K562 (cell line): ENCODE measurements around the gene ANTKMT. TPM values are rescaled to one million over a fixed set of nuclear protein-coding genes. Genes with fewer than 3 reads are reported as not detected.
A peak's percentile ranks its signal among the peaks of the same experiment; 100 is the strongest.

Source experiments
- DIDO1 ChIP-seq: fragments of 450-650 bp; IDR thresholded peaks from 2 replicates; pipeline ENCODE4 v1.6.1; 2016; ENCODE audit warnings: low read depth, missing biosample characterization, missing genetic modification characterization
- SUPT5H ChIP-seq: fragments of 450-650 bp; IDR thresholded peaks from 2 replicates; pipeline ENCODE4 v1.6.1; 2016
- TFE3 ChIP-seq: fragments of 450-650 bp; formaldehyde crosslinking; IDR thresholded peaks from 2 replicates; pipeline ENCODE4 v1.4.0; 2020; ENCODE audit warnings: mild to moderate bottlenecking, mixed read lengths
- USF2 ChIP-seq: sonication (generic); formaldehyde crosslinking; IDR thresholded peaks from 2 replicates; pipeline ENCODE4 v1.5.0; 2020; ENCODE audit warnings: missing genetic modification reagents
- ZNF395 ChIP-seq: fragments of 200-800 bp; sonication (Bioruptor generic); IDR thresholded peaks from 2 replicates; pipeline ENCODE4 v1.6.1; 2017; ENCODE audit warnings: missing genetic modification characterization, missing compliant biosample characterization
- polyA plus RNA-seq, 8 experiments: library from polyadenylated mRNA; depleted of rRNA in 4 of 8; stranded (reverse) in 5 of 8; unstranded in 3 of 8; fragments of >200 nt; fragmentation: Nextera tagmentation in 2 of 8; fragmentation: Illumina TruSeq in 1 of 8; extraction: Ambion mirVana in 2 of 8; extraction: Trizol in 1 of 8; gene quantifications; 2 replicates each; pipeline versions ENCODE4 v1.2.1 to v1.2.3, GENCODE V29; 2011 to 2014; ENCODE audit warnings: inconsistent platforms in 1 of 8, missing spikeins in 1 of 8
- total RNA-seq, 7 experiments: library from RNA; depleted of rRNA in 6 of 7; stranded (reverse); fragments of >200 nt in 6 of 7; fragmentation: Illumina TruSeq in 2 of 7; extraction: Trizol in 2 of 7; gene quantifications; 2 replicates each; pipeline versions ENCODE4 v1.2.1 to v1.2.3, GENCODE V29; 2011 to 2021; ENCODE audit warnings: low replicate concordance in 1 of 7

Gene ANTKMT
- total and polyA plus RNA-seq, 9 of the 15 experiments (the other 6 are each of a cell fraction or from before 2014, with no cell fraction given), result 0.58 to 217 (median 19.1) TPM

GRCh38 chr16:681746-682427 lies 39.1 kb upstream of the ANTKMT start (continued):
- TF ChIP-seq TFE3 (CRISPR knock-in tag), result no peak
- peak; percentile 76; the same call in 1 of the 2 replicates for TF ChIP-seq ZNF395
- 0 out of 2 replicates have a peak, but pooled peaks have one; percentile 14 for TF ChIP-seq SUPT5H
- TF ChIP-seq USF2 (CRISPR knock-in tag), result peak; percentile 61
- no peak for TF ChIP-seq DIDO1 (tag)
